Spleen (tissue), 7 donors: ENCODE data around the gene GGACT.

Experiments
- POLR2A ChIP-seq, 3 donors: fragments of 450-650 bp; IDR thresholded peaks; one replicate each; pipeline ENCODE4 v1.5.1; 2017; ENCODE audit warnings: antibody characterized with exemption in 3 of 3, mild to moderate bottlenecking in 1 of 3
- POLR2AphosphoS5 ChIP-seq, 3 donors: sonication (generic); formaldehyde crosslinking; IDR thresholded peaks; one replicate each; pipeline ENCODE4 v1.5.1; 2017; ENCODE audit warnings: antibody characterized with exemption in 3 of 3
- TF ChIP-seq, protein P1 (sequence below), 11 experiments: fragments of 200-600 bp in 7 of 11; fragments of 450-650 bp in 4 of 11; sonication (generic) in 4 of 11; IDR thresholded peaks in 8 of 11; conservative IDR thresholded peaks in 3 of 11; 1 replicate in 7 of 11; 2 replicates in 4 of 11; pipeline versions ENCODE4 v1.4.0 to v1.8.0; 2016 to 2021; ENCODE audit warnings: antibody characterized with exemption in 11 of 11, inconsistent platforms in 4 of 11, mild to moderate bottlenecking in 1 of 11
- donor health status: DM: no; HTN: no; CAD: no; lungs with moderate emphysema.
- donor health status: DM: no; HTN: no; CAD: no.
- donor health status: DM: no; HTN: no; CAD: no.

DNA sequence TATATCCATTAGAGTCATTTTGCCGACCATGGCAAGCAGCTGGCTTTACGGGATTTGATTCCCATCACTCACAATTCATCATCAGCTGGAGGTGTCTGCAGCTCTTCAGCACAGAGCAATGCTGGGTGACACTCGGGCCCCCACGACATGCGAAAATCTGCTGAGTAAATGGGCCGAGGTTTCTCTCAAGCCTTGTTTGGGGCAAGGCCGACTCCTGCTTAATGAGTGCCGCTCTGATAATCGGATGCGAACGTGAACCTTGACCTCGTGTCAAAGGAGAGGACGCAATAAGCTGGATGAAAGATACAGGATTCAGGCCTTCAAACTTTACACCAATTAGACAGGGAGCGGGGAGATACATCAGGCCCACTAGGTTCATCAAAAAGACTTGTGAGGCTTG lies 65.2 kb downstream of the GGACT start:
- TF ChIP-seq, protein P1, sequence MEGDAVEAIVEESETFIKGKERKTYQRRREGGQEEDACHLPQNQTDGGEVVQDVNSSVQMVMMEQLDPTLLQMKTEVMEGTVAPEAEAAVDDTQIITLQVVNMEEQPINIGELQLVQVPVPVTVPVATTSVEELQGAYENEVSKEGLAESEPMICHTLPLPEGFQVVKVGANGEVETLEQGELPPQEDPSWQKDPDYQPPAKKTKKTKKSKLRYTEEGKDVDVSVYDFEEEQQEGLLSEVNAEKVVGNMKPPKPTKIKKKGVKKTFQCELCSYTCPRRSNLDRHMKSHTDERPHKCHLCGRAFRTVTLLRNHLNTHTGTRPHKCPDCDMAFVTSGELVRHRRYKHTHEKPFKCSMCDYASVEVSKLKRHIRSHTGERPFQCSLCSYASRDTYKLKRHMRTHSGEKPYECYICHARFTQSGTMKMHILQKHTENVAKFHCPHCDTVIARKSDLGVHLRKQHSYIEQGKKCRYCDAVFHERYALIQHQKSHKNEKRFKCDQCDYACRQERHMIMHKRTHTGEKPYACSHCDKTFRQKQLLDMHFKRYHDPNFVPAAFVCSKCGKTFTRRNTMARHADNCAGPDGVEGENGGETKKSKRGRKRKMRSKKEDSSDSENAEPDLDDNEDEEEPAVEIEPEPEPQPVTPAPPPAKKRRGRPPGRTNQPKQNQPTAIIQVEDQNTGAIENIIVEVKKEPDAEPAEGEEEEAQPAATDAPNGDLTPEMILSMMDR (IDR thresholded peaks at IDR 0.05 in 8 of 11, conservative IDR thresholded peaks at IDR 0.05 in 3 of 11), result no peak
- no peak for TF ChIP-seq POLR2A (IDR thresholded peaks at IDR 0.05)
- TF ChIP-seq POLR2AphosphoS5 (IDR thresholded peaks at IDR 0.05), result no peak
